ENCODE measurements around the gene TAS2R40. TPM values are rescaled to one million over a fixed set of nuclear protein-coding genes. Genes with fewer than 3 reads are reported as not detected.
"Not testable (repeated sequence)": the region's sequence is repeated elsewhere in the genome, so short reads cannot be mapped to it uniquely, and the experiment has no call there.

The TAS2R40 gene
- total RNA-seq, 2 experiments from 2014 or later = not detected

GRCh38 chr7:143258831-143259230, 37.0 kb downstream of the TAS2R40 start:
- H3K36me3 Mint-ChIP-seq = peaks cover 15% of the 10 kb centered on the region
- peak overlapping the region; percentile 94 for H3K27ac Mint-ChIP-seq
- H3K4me3 Mint-ChIP-seq = peak overlapping the region; percentile 51
- no peaks in the 10 kb centered on the region for H3K27me3 Mint-ChIP-seq
- peak; percentile 73 for DNase-seq
- CTCF ChIA-PET = interaction anchor here (0.7 to 7.5 kb wide), 6 partner anchors 9 to 157 kb away, joined by 3 to 68 read pairs (median 4); no protein-coding TSS in a partner anchor
- ATAC-seq = peak; percentile 41
- peaks cover 6% of the 10 kb centered on the region for H3K9me3 Mint-ChIP-seq (ENCODE audit: low read depth)
- H3K4me1 Mint-ChIP-seq = peaks cover 64% of the 10 kb centered on the region

GRCh38 chr7:143259765-143260164, 37.9 kb downstream of the TAS2R40 start:
- H3K4me1 Mint-ChIP-seq = peaks cover 65% of the 10 kb centered on the region
- H3K36me3 Mint-ChIP-seq = peaks cover 17% of the 10 kb centered on the region
- CTCF ChIA-PET = interaction anchor here (1.4 to 8.3 kb wide), 2 partner anchors 18 to 28 kb away, joined by 6 to 89 read pairs; partner anchors contain the start of gene CASP2
- H3K9me3 Mint-ChIP-seq (ENCODE audit: low read depth) = peaks cover 3% of the 10 kb centered on the region
- DNase-seq (no peak), ATAC-seq (no peak)
- no peaks in the 10 kb centered on the region for H3K27me3 Mint-ChIP-seq
- H3K27ac Mint-ChIP-seq = peak overlapping the region; percentile 94
- H3K4me3 Mint-ChIP-seq = no peak overlapping the region

- Mint-ChIP-seq H3K36me3 (peaks cover 32% of the 10 kb centered on the region), H3K9me3 (ENCODE audit: low read depth) (peaks cover 3% of the 10 kb centered on the region), H3K4me3 (peak overlapping the region; percentile 1), H3K4me1 (peaks cover 64% of the 10 kb centered on the region), H3K27me3 (no peaks in the 10 kb centered on the region), H3K27ac (peak overlapping the region; percentile 56)
- CTCF ChIA-PET = interaction anchor here (4.2 to 8.3 kb wide), 3 partner anchors 18 to 25 kb away, joined by 18 to 89 read pairs (median 28); partner anchors contain the start of gene CASP2
- ATAC-seq (no peak), DNase-seq (no peak)
These were observed 40.1 kb downstream of the TAS2R40 start for GRCh38 chr7:143261901-143262300.

GRCh38 chr7:143263266-143264195, 41.7 kb downstream of the TAS2R40 start, which contains the start of gene GSTK1:
TSS of gene GSTK1 (plus strand) at chr7:143263441. CDS start at chr7:143263514, 73 bp downstream.
- H3K9me3 Mint-ChIP-seq (ENCODE audit: low read depth) = peaks cover 3% of the 10 kb centered on the region
- H3K4me3 Mint-ChIP-seq = peak within 1 kb of the TSS; percentile 99
- peaks cover 62% of the 10 kb centered on the region for H3K4me1 Mint-ChIP-seq
- CTCF ChIA-PET = interaction anchor here (0.9 to 8.3 kb wide), 15 partner anchors 8 to 121 kb away, joined by 3 to 89 read pairs (median 6); partner anchors contain the start of gene CASP2
- H3K36me3 Mint-ChIP-seq = peaks cover 46% of the 10 kb centered on the region
- H3K27me3 Mint-ChIP-seq = no peaks in the 10 kb centered on the region
- DNase-seq (peak; percentile 88), ATAC-seq (peak; percentile 98)
- H3K27ac Mint-ChIP-seq = peak within 1 kb of the TSS; percentile 93

- CTCF ChIA-PET = interaction anchor here (0.7 to 8.3 kb wide), 11 partner anchors 9 to 116 kb away, joined by 3 to 89 read pairs (median 9); partner anchors contain the start of gene CASP2
- H3K36me3 Mint-ChIP-seq = peaks cover 53% of the 10 kb centered on the region
- H3K4me3 Mint-ChIP-seq = peak overlapping the region; percentile 99
- H3K9me3 Mint-ChIP-seq (ENCODE audit: low read depth); ATAC-seq; H3K27me3 Mint-ChIP-seq; DNase-seq: not testable (repeated sequence)
- H3K4me1 Mint-ChIP-seq = peaks cover 61% of the 10 kb centered on the region
- peak overlapping the region; percentile 93 for H3K27ac Mint-ChIP-seq
These were observed 42.3 kb downstream of the TAS2R40 start for GRCh38 chr7:143264196-143264568.

GRCh38 chr7:143265017-143265693, 43.3 kb downstream of the TAS2R40 start:
- H3K27me3 Mint-ChIP-seq = no peaks in the 10 kb centered on the region
- CTCF ChIA-PET = interaction anchor here (0.6 to 8.3 kb wide), 8 partner anchors 10 to 115 kb away, joined by 3 to 89 read pairs (median 8); partner anchors contain the start of gene CASP2
- H3K9me3 Mint-ChIP-seq (ENCODE audit: low read depth) = peaks cover 3% of the 10 kb centered on the region
- no peak for DNase-seq
- no peak for ATAC-seq
- peak overlapping the region; percentile 99 for H3K4me3 Mint-ChIP-seq
- H3K36me3 Mint-ChIP-seq = peaks cover 62% of the 10 kb centered on the region
- H3K27ac Mint-ChIP-seq = peak overlapping the region; percentile 93
- H3K4me1 Mint-ChIP-seq = peaks cover 56% of the 10 kb centered on the region

- Mint-ChIP-seq H3K4me3 (no peak overlapping the region), H3K36me3 (peaks cover 59% of the 10 kb centered on the region), H3K27me3 (no peaks in the 10 kb centered on the region), H3K9me3 (ENCODE audit: low read depth) (no peaks in the 10 kb centered on the region), H3K27ac (no peak overlapping the region), H3K4me1 (peaks cover 43% of the 10 kb centered on the region)
- CTCF ChIA-PET = interaction anchor here (2.2 kb wide), 1 partner anchor 29 kb away, joined by 7 read pairs; no protein-coding TSS in a partner anchor
- ATAC-seq (no peak), DNase-seq (no peak)
These were observed 47.4 kb downstream of the TAS2R40 start for GRCh38 chr7:143269251-143269650.

- DNase-seq = no peak
- H3K36me3 Mint-ChIP-seq = peaks cover 42% of the 10 kb centered on the region
- no peaks in the 10 kb centered on the region for H3K27me3 Mint-ChIP-seq
- no peak for ATAC-seq
- H3K4me1 Mint-ChIP-seq = peaks cover 26% of the 10 kb centered on the region
- no peaks in the 10 kb centered on the region for H3K9me3 Mint-ChIP-seq (ENCODE audit: low read depth)
- H3K4me3 Mint-ChIP-seq = no peak overlapping the region
- H3K27ac Mint-ChIP-seq = no peak overlapping the region
- CTCF ChIA-PET = interaction anchor here (0.7 to 1.1 kb wide), 4 partner anchors 8 to 44 kb away, joined by 3 read pairs; partner anchors contain the start of genes CASP2, CLCN1 and GSTK1
These were observed 49.4 kb downstream of the TAS2R40 start for GRCh38 chr7:143271240-143271639.

Other genes starting within 250 kb of the TAS2R40 start
- not detected for gene OR9A2, start 194.9 kb upstream of the TAS2R40 start, total RNA-seq
- gene OR6V1, start 169.7 kb upstream of the TAS2R40 start, total RNA-seq = not detected
- gene PIP, start 90.0 kb upstream of the TAS2R40 start, total RNA-seq = not detected
- gene TAS2R39, start 38.6 kb upstream of the TAS2R40 start, total RNA-seq = not detected
- gene GSTK1, start 41.4 kb downstream of the TAS2R40 start, total RNA-seq = 100 to 1,000 TPM; 335 to 436 TPM
- 1 to 10 TPM in 1 of 2 experiments, under 1 TPM in 1; 0.41 to 1.7 TPM for gene TMEM139, start 62.9 kb downstream of the TAS2R40 start, total RNA-seq
- 100 to 1,000 TPM; 117 to 129 TPM for gene CASP2, start 66.3 kb downstream of the TAS2R40 start, total RNA-seq
- under 1 TPM; 0.09 TPM for gene CLCN1, start 94.1 kb downstream of the TAS2R40 start, total RNA-seq
- 1 to 10 TPM; 2.3 to 2.6 TPM for gene FAM131B, start 140.7 kb downstream of the TAS2R40 start, total RNA-seq
- gene ZYX, start 159.3 kb downstream of the TAS2R40 start, total RNA-seq = 100 to 1,000 TPM; 173 to 212 TPM
- gene EPHA1, start 186.8 kb downstream of the TAS2R40 start, total RNA-seq = 1 to 10 TPM in 1 of 2 experiments, under 1 TPM in 1; 0.47 to 1.6 TPM
- gene TAS2R60, start 221.4 kb downstream of the TAS2R40 start, total RNA-seq = not detected